ENCODE data around the gene LZTR1.

The LZTR1 gene

GRCh38 chr22:20951151-20951931, 30.8 kb upstream of the LZTR1 start:
- no peak for DNase-seq (ENCODE audit: low spot score)

DNA sequence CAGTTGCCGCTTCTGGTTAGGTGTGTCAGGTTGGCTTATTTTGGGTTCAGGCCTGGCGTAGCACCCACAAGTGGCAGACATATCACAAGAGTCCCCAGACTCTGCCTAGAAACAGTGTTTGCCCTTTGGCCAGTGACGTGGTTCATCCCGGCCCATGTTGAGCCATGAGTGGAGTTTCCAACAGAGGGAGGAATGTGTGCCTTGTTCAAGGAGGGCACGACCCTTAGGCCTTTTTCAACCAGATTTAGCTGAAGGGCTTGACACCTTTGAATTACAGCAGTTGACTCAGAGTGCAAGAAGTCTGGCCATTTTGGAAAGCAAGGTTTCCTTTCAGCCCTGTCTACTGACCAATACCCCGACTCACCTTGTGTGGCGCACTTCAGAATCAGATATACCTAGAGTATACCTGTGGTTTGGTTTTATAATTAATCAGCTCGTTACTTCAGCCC, 30.1 kb upstream of the LZTR1 start:
- no peak for DNase-seq (ENCODE audit: low spot score)

- no peak for DNase-seq (ENCODE audit: low spot score)
Measured at GRCh38 chr22:20952544-20953341, 29.4 kb upstream of the LZTR1 start.

DNA sequence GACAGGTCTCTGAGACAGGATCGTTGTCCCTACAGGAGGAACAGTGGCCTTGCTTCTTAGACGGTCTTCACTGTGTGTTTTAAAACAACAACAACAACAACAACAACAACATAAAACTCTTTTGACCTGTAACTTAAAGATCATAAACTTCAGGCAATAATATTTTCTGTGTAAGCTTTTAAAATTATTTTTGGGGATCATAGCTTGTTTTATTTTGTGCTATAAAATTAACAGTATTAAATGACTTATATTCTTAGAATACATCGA, 28.8 kb upstream of the LZTR1 start:
- no peak for DNase-seq (ENCODE audit: low spot score)

DNA sequence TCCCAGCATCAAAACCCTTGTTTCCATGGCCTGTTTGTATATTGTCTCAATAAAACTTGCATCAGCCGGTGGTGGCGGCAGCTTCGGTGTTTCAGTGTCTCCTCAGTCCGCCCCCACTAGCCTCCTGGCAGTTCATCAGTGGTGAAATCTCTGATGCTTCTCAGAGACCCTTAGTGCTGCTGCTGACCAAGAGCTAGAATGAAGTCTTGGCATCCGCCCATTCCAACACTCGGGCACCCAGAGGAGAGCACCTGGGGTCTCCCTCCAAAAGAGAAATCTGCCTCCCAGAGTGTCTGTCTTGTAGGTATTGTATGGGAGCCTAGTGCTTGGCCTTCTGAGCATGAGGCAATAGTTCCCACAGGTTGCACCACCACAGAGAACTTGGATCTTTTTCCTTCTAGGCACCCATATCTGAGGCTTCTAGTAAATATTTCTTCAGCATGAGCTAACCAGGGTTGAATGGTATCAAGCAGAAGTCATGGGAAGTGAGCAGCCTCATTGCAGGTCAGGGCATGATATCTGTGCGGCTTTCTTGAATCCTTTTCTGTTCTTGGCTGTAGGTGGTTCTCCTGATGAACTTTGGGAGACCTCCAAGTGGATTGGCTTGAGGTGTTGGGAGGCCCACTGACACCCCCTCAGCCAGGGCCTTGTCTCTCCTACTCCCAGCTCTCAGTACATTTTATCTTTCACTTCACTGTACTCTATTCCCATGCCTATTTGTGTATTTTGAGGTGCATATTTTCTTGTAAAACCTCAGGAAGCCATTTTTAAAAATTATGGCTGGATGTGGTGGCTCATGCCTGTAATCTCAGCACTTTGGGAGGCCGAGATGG, 28.2 kb upstream of the LZTR1 start:
- DNase-seq (ENCODE audit: low spot score) = no peak

DNA sequence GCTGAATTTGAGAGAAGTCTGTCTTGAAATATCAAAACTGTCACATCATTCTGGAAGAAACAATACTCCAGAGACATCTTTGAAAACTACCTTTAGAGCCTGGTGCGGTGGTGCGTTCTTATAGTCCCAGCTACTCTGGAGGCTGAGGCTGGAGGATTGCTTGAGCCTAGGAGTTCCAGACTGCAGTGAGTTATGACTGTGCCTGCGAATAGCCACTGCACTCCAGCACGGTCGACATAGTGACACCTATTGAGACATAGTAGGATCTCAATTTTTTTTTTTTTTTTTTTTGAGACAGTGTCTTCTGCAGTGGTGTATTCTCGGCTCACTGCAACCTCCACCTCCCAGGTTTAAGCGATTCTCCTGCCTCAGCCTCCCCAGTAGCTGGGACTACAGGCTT, 26.5 kb upstream of the LZTR1 start:
- DNase-seq (ENCODE audit: low spot score) = no peak

- no peak for DNase-seq (ENCODE audit: low spot score)
Measured at GRCh38 chr22:20956258-20957101, 25.6 kb upstream of the LZTR1 start.

DNA sequence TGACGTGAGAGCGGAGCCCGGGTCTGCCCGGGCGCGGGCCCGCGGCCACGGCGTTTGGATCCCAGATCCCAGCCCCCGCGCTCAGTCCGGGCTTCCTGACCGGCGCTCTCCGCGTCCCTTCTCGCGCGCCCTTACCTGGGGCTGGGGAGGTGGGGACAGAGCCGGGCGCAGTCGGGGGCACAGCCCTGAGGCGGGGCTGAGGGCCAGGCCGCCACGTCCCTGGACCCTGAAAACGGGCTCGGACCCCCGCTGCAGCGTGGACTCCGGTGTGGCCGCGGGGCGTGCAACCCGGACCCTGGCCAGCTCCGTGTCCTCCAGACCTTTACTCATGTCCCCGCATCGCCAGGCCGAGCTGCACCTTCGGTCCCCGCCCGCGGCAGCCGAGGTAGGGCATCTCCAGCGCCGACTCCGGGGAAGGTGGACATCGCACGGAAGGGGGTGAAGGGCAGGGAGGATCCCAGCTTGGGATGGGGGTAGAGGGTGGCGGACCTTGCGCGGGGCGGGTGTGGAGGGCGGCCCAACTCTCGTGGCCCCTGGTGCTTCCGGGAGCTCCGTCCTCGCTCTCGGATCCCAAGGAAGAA, 24.9 kb upstream of the LZTR1 start:
- DNase-seq (ENCODE audit: low spot score) = no peak

GRCh38 chr22:20957683-20958431, 24.2 kb upstream of the LZTR1 start:
- no peak for DNase-seq (ENCODE audit: low spot score)

GRCh38 chr22:20959578-20960461, 22.3 kb upstream of the LZTR1 start:
- no peak for DNase-seq (ENCODE audit: low spot score)

DNA sequence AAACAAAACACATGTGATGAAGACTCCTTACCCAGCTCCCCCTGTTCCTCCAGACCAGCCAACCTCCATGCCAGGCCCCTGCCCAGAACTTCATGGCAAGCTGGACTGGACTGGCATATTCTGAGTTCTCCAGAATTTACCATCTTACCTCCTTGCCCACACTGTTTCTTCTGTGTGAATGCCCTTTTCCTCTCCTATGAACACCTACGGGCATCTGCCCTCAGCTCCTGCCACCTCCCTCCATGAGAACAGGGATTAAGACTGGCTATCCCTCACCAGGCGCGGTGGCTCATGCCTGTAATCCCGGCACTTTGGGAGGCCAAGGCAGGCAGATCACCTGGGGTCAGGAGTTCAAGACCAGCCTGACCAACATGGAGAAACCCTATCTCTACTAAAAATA, 21.5 kb upstream of the LZTR1 start:
- DNase-seq (ENCODE audit: low spot score) = no peak

- no peak for DNase-seq (ENCODE audit: low spot score)
Measured at GRCh38 chr22:20962491-20962945, 19.6 kb upstream of the LZTR1 start.

DNA sequence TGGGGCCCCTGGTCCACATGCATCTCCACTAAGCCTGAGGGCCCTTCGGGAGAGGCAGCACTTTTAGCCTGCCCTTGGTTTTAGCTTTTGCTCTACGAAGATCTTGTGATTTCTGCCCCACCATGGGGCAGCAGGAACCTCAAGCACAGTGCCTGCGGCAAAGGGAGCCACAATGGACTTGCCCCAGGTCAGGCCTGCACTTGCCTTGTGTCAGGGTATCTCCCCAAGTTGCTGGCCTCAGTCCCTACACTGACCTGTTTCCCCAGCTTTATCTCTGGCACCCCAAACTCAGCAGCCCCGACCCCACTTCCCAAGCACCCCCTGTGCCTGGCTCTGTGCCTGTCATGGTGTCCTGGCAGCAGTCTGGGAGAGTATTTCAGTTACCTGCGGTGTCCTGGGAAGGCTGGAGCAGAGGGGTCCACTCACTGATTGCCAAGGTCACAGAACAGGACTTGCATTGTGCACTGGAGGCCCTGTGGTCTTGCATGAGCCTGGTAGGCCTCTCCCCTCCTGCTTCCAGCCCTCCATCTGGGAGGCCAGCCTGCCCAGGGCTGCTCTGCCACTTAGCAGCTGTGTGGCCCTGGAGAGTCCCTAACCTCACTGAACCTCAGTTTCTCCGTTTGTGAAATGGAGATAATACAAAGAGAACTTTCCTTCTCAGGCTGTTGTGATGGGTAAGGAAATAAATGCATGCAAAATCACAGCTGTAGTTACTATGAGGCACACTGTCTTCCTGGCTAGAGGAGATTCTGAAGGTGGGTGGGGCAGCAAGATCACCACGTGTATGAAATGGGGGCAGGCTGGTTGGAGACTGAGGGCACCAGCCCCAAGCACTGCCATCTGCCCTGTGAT, 18.7 kb upstream of the LZTR1 start:
- DNase-seq (ENCODE audit: low spot score) = no peak

GRCh38 chr22:20964090-20964798, 17.9 kb upstream of the LZTR1 start:
- DNase-seq (ENCODE audit: low spot score) = no peak

DNA sequence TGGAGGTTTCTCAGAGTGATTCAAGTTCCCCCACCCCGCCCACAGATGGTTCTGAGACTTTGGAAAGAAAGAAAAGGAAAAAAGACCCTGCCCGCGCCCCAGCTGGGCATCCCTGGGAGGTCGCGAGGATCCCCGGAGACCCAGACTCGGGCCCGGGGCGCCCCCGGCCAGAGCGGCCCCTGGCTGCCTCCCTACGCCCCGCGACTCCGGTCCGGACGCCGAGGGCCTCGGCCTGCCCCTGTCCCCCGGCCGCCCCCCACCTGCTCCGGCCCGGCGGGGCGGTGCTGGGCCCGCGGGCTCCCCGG, 17.3 kb upstream of the LZTR1 start:
- no peak for DNase-seq (ENCODE audit: low spot score)

- no peak for DNase-seq (ENCODE audit: low spot score)
Measured at GRCh38 chr22:20965104-20965887, 16.8 kb upstream of the LZTR1 start.
